H1 (cell line): Measurements from ENCODE around the gene RPA4. TPM values are rescaled to one million over a fixed set of nuclear protein-coding genes. Genes with fewer than 3 reads are reported as not detected.

Experiments
- CTCF ChIA-PET: fragments of 300-600 bp; sonication (Branson Sonifier 250); formaldehyde crosslinking; loops from one replicate; lab custom pipeline; 2021; ENCODE audit not compliant: partially characterized antibody; lab: Charles Lee
- POLR2A ChIA-PET: fragments of 300-600 bp; sonication (Branson Sonifier 250); formaldehyde crosslinking; loops from one replicate; lab custom pipeline; 2021; ENCODE audit warnings: inconsistent platforms; ENCODE audit not compliant: partially characterized antibody; lab: Charles Lee
- DNase-seq, 2 experiments: peaks; one replicate each; pipeline versions ENCODE4 v3.0.0 to v3.0.0-alpha.2; 2010 to 2022; ENCODE audit warnings: low spot score in 2 of 2, low read depth in 1 of 2, mixed read lengths in 1 of 2
- FAIRE-seq: peaks from 2 replicates; lab custom pipeline; 2011; peaks lifted over from hg19 to GRCh38; lab: Jason Lieb, UNC
- H2AFZ ChIP-seq: 2 replicates; pipeline ENCODE4 v1.8.1; 2012; ENCODE audit warnings: low read length, inconsistent platforms
- H2AK5ac ChIP-seq: 2 replicates; pipeline ENCODE4 v1.6.1; 2013; ENCODE audit warnings: low read depth, low read length
- H2BK120ac ChIP-seq: replicated peaks from 2 replicates; pipeline ENCODE3; 2013; ENCODE audit warnings: low read depth, low read length, inconsistent platforms
- H2BK12ac ChIP-seq: 2 replicates; pipeline ENCODE4 v1.6.1; 2013; ENCODE audit warnings: low read depth, low read length
- H2BK15ac ChIP-seq: 2 replicates; pipeline ENCODE4 v1.6.1; 2013; ENCODE audit warnings: low read length
- H2BK20ac ChIP-seq: 2 replicates; pipeline ENCODE4 v1.6.1; 2013; ENCODE audit warnings: low read length
- H2BK5ac ChIP-seq: 2 replicates; pipeline ENCODE4 v1.6.1; 2013; ENCODE audit warnings: low read depth, low read length
- H3K14ac ChIP-seq: 2 replicates; pipeline ENCODE4 v1.6.1; 2013; ENCODE audit warnings: inconsistent platforms; ENCODE audit not compliant: insufficient read length
- H3K18ac ChIP-seq: 2 replicates; pipeline ENCODE4 v1.6.1; 2013; ENCODE audit warnings: low read length; ENCODE audit errors: extremely low read depth
- H3K23ac ChIP-seq: 2 replicates; pipeline ENCODE4 v1.6.1; 2013; ENCODE audit warnings: inconsistent platforms; ENCODE audit not compliant: insufficient read length
- H3K23me2 ChIP-seq: 2 replicates; pipeline ENCODE4 v1.6.1; 2013; ENCODE audit warnings: low read depth, low read length
- H3K27ac ChIP-seq: 2 replicates; pipeline ENCODE4 v1.6.1; 2011; ENCODE audit warnings: low read depth, low read length, inconsistent platforms
- H3K27me3 ChIP-seq, 4 experiments: replicated peaks in 1 of 4; 1 replicate in 1 of 4; 2 replicates in 3 of 4; pipeline versions ENCODE4 v1.6.1 to v1.8.1; 2011 to 2013; ENCODE audit warnings: low read length in 3 of 4, mild to moderate bottlenecking in 3 of 4, inconsistent platforms in 2 of 4, mixed read lengths in 2 of 4, moderate library complexity in 1 of 4; ENCODE audit not compliant: control insufficient read depth in 3 of 4, insufficient read depth in 3 of 4; ENCODE audit errors: extremely low read depth in 1 of 4
- H3K36me3 ChIP-seq, 4 experiments: 2 replicates each; pipeline versions ENCODE4 v1.6.1 to v1.8.1; 2011 to 2013; ENCODE audit warnings: mild to moderate bottlenecking in 4 of 4, low read length in 3 of 4, moderate library complexity in 2 of 4, control low read depth in 1 of 4, inconsistent platforms in 1 of 4; ENCODE audit not compliant: insufficient read depth in 4 of 4, control insufficient read depth in 2 of 4
- H3K4ac ChIP-seq: replicated peaks from 2 replicates; pipeline ENCODE3; 2013; ENCODE audit warnings: low read length, low read depth, mixed read lengths, inconsistent platforms; ENCODE audit not compliant: insufficient read length
- H3K4me1 ChIP-seq, 4 experiments: replicated peaks in 1 of 4; 1 replicate in 1 of 4; 2 replicates in 3 of 4; pipeline versions ENCODE4 v1.6.1 to v1.8.1; 2011 to 2013; ENCODE audit warnings: low read length in 3 of 4, inconsistent platforms in 2 of 4, mixed read lengths in 1 of 4; ENCODE audit not compliant: insufficient read depth in 4 of 4, control insufficient read depth in 3 of 4
- H3K4me2 ChIP-seq, 2 experiments: 2 replicates each; pipeline versions ENCODE4 v1.6.1 to v1.8.1; 2011 to 2013; ENCODE audit warnings: low read depth in 2 of 2, low read length in 2 of 2, control low read depth in 1 of 2, inconsistent platforms in 1 of 2, mild to moderate bottlenecking in 1 of 2; ENCODE audit not compliant: insufficient read depth in 1 of 2
- H3K4me3 ChIP-seq, 4 experiments: fragments of 200-600, 300-600 bp in 1 of 4; sonication (generic), shearing (Covaris generic), sonication (Bioruptor Twin) in 1 of 4; 2 replicates each; pipeline versions ENCODE4 v1.5.1 to v1.8.1; 2011 to 2016; ENCODE audit warnings: low read length in 4 of 4, low read depth in 3 of 4, control low read depth in 2 of 4, inconsistent platforms in 2 of 4, mild to moderate bottlenecking in 2 of 4, mixed read lengths in 1 of 4, moderate library complexity in 1 of 4; ENCODE audit not compliant: insufficient read depth in 2 of 4; ENCODE audit errors: extremely low read depth in 1 of 4
- H3K56ac ChIP-seq: replicated peaks from 2 replicates; pipeline ENCODE3; 2013; ENCODE audit warnings: low read depth, mild to moderate bottlenecking, mixed read lengths, low read length, inconsistent platforms; ENCODE audit not compliant: insufficient read length
- H3K79me1 ChIP-seq: 2 replicates; pipeline ENCODE4 v1.6.1; 2013; ENCODE audit warnings: low read depth, low read length, control low read depth
- H3K79me2 ChIP-seq, 2 experiments: 2 replicates each; pipeline versions ENCODE4 v1.6.1 to v1.8.1; 2012 to 2013; ENCODE audit warnings: low read length in 2 of 2, mild to moderate bottlenecking in 2 of 2, inconsistent platforms in 1 of 2; ENCODE audit not compliant: insufficient read depth in 2 of 2, control insufficient read depth in 1 of 2
- H3K9ac ChIP-seq, 4 experiments: replicated peaks in 1 of 4; 1 replicate in 1 of 4; 2 replicates in 3 of 4; pipeline versions ENCODE4 v1.6.1 to v1.8.1; 2011 to 2013; ENCODE audit warnings: low read depth in 3 of 4, low read length in 3 of 4, control low read depth in 2 of 4, mild to moderate bottlenecking in 2 of 4, moderate library complexity in 2 of 4, inconsistent platforms in 1 of 4; ENCODE audit errors: extremely low read depth in 1 of 4
- H3K9me3 ChIP-seq, 2 experiments: 2 replicates each; pipeline versions ENCODE4 v1.6.1 to v1.8.1; 2012 to 2013; ENCODE audit warnings: mild to moderate bottlenecking in 2 of 2, moderate library complexity in 2 of 2, control low read depth in 1 of 2, inconsistent platforms in 1 of 2, low read depth in 1 of 2, low read length in 1 of 2, mixed read lengths in 1 of 2; ENCODE audit not compliant: insufficient read depth in 2 of 2
- H4K20me1 ChIP-seq, 2 experiments: replicated peaks in 1 of 2; 2 replicates each; pipeline versions ENCODE3 to v1.8.1; 2011 to 2013; ENCODE audit warnings: inconsistent platforms in 2 of 2, low read length in 2 of 2, mild to moderate bottlenecking in 1 of 2; ENCODE audit not compliant: insufficient read depth in 2 of 2, control insufficient read depth in 1 of 2
- H4K5ac ChIP-seq: 2 replicates; pipeline ENCODE4 v1.6.1; 2013; ENCODE audit warnings: low read length, low read depth, mixed read lengths, inconsistent platforms; ENCODE audit not compliant: insufficient read length
- H4K8ac ChIP-seq: 2 replicates; pipeline ENCODE4 v1.8.0; 2013; ENCODE audit warnings: mild to moderate bottlenecking, moderate library complexity, low read length, inconsistent platforms; ENCODE audit not compliant: insufficient read depth; ENCODE audit errors: extremely low read depth
- H4K91ac ChIP-seq: replicated peaks from 2 replicates; pipeline ENCODE3; 2013; ENCODE audit warnings: low read length, mixed read lengths, inconsistent platforms; ENCODE audit not compliant: insufficient read length
- ASH2L ChIP-seq: fragments of 200-600, 300-600 bp; sonication (generic); IDR thresholded peaks from one replicate; pipeline ENCODE4 v1.7.1; 2017; ENCODE audit warnings: low read length
- ATF3 ChIP-seq: IDR thresholded peaks from 2 replicates; pipeline ENCODE4 v1.6.1; 2011; ENCODE audit warnings: low read depth, mild to moderate bottlenecking, low read length; ENCODE audit not compliant: insufficient read depth
- BCL11A ChIP-seq, 2 experiments: IDR thresholded peaks; one replicate each; pipeline ENCODE4 v1.6.1; 2011; ENCODE audit warnings: low read depth in 2 of 2, low read length in 2 of 2, mild to moderate bottlenecking in 2 of 2
- CHD1 ChIP-seq: IDR thresholded peaks from 2 replicates; pipeline ENCODE4 v1.6.1; 2012; ENCODE audit warnings: low read depth, low read length, improper control_type of control experiment
- HDAC2 ChIP-seq, 2 experiments: fragments of 300-600 bp in 1 of 2; sonication (generic) in 1 of 2; IDR thresholded peaks; 2 replicates each; pipeline ENCODE4 v1.6.1; 2011 to 2012; ENCODE audit warnings: low read depth in 2 of 2, low read length in 2 of 2, mild to moderate bottlenecking in 2 of 2, moderate library complexity in 2 of 2, borderline replicate concordance in 1 of 2, inconsistent platforms in 1 of 2
- JUN ChIP-seq: IDR thresholded peaks from 2 replicates; pipeline ENCODE4 v1.6.1; 2011; ENCODE audit warnings: low read depth, mild to moderate bottlenecking, improper control_type of control experiment, low read length
- KDM5A ChIP-seq: fragments of 200-600 bp; IDR thresholded peaks from 2 replicates; pipeline ENCODE4 v1.7.1; 2012; ENCODE audit warnings: mild to moderate bottlenecking, low read length, inconsistent platforms, mixed read lengths
- RXRA ChIP-seq: IDR thresholded peaks from 2 replicates; pipeline ENCODE4 v1.6.1; 2011; ENCODE audit warnings: low read depth, mild to moderate bottlenecking, low read length, moderate library complexity; ENCODE audit not compliant: insufficient read depth
- SIN3A ChIP-seq, 2 experiments: IDR thresholded peaks in 1 of 2; conservative IDR thresholded peaks in 1 of 2; 2 replicates each; pipeline ENCODE4 v1.6.1; 2011 to 2012; ENCODE audit warnings: low read length in 2 of 2, improper control_type of control experiment in 1 of 2, low read depth in 1 of 2, mild to moderate bottlenecking in 1 of 2
- SUZ12 ChIP-seq: fragments of 200-600 bp; sonication (generic); IDR thresholded peaks from 2 replicates; pipeline ENCODE4 v1.6.1; 2012; ENCODE audit warnings: mild to moderate bottlenecking, inconsistent platforms, low read length, moderate library complexity, mixed read lengths
- TAF1 ChIP-seq: IDR thresholded peaks from 2 replicates; pipeline ENCODE4 v1.6.1; 2011; ENCODE audit warnings: mild to moderate bottlenecking, low read depth, low read length
- USF2 ChIP-seq: IDR thresholded peaks from 2 replicates; pipeline ENCODE4 v1.6.1; 2011; ENCODE audit warnings: low read length, improper control_type of control experiment
- YY1 ChIP-seq: IDR thresholded peaks from 2 replicates; pipeline ENCODE4 v1.6.1; 2011; ENCODE audit warnings: low read depth, mild to moderate bottlenecking, low read length
- WGBS, 2 experiments: shearing (Covaris generic) in 1 of 2; methylation state at CpG; one replicate each; pipeline versions ENCODE4 v1.1.6 to v1.1.7; 2013 to 2015; ENCODE audit warnings: low lambda C conversion rate in 2 of 2, mixed read lengths in 2 of 2, inconsistent platforms in 1 of 2, low coverage in 1 of 2, missing lambda C conversion rate in 1 of 2; ENCODE audit not compliant: insufficient replicate concordance in 2 of 2, insufficient coverage in 1 of 2, insufficient read length in 1 of 2; ENCODE audit errors: extremely low coverage in 1 of 2, missing lambda C conversion rate in 1 of 2; 5-methylcytosine and 5-hydroxymethylcytosine counted together
- polyA plus RNA-seq, 7 experiments: library from polyadenylated mRNA; depleted of rRNA in 3 of 7; stranded (reverse) in 5 of 7; unstranded in 2 of 7; fragments of >200 nt in 5 of 7; fragments of 200-250 nt in 2 of 7; gene quantifications; 1 replicate in 5 of 7; 2 replicates in 1 of 7; 4 replicates in 1 of 7; pipeline versions ENCODE4 v1.2.1 to v1.2.3, GENCODE V29; 2011 to 2013; ENCODE audit warnings: missing spikeins in 2 of 7, mixed read lengths in 2 of 7
- total RNA-seq: library from RNA; stranded (reverse); fragmentation: NEBNext Ultra II Directional; extraction: Animal tissue kit (Norgen Biotek cat#: 25700); gene quantifications from 2 replicates; pipeline ENCODE4 v1.2.1, GENCODE V29; 2021

Gene RPA4
- total and polyA plus RNA-seq, 2 of the 8 experiments (the other 6 are each of a cell fraction or from before 2014, with no cell fraction given) = 0.17 to 0.24 TPM

- Histone ChIP-seq H2BK5ac (no peak overlapping the region), H2BK20ac (no peak overlapping the region), H4K5ac (no peak overlapping the region), H3K27me3 (no peaks in the 10 kb centered on the region), H3K9me3 (no peaks in the 10 kb centered on the region), H2AFZ (no peak overlapping the region), H3K18ac (no peak overlapping the region), H2AK5ac (no peak overlapping the region), H4K20me1 (no peaks in the 10 kb centered on the region), H3K14ac (no peak overlapping the region), H3K36me3 (no peaks in the 10 kb centered on the region), H3K23me2 (no peaks in the 10 kb centered on the region), H3K79me2 (no peaks in the 10 kb centered on the region), H3K4ac (no peak overlapping the region), H3K56ac (no peak overlapping the region), H2BK12ac (no peak overlapping the region), H3K79me1 (no peaks in the 10 kb centered on the region), H3K23ac (no peak overlapping the region), H3K4me1 (no peaks in the 10 kb centered on the region), H4K91ac (no peak overlapping the region), H3K4me3 (no peak overlapping the region), H3K9ac (no peak overlapping the region), H2BK15ac (no peak overlapping the region), H2BK120ac (no peak overlapping the region), H3K27ac (no peak overlapping the region), H4K8ac (no peak overlapping the region), H3K4me2 (no peak overlapping the region)
- ChIA-PET CTCF (no interaction called here), POLR2A (no interaction called here)
- FAIRE-seq = no peak
- no peak for DNase-seq
- WGBS, 2 experiments = 85% methylated on average over 4 of the region's 4 CpGs; no CpG with 5 or more reads in 1 of the 2 experiments
- no peak for TF ChIP-seq SIN3A (conservative IDR thresholded peaks at IDR 0.05 in 1 of 2, IDR thresholded peaks at IDR 0.05 in 1 of 2; ENCODE audit: low read depth in 1 of 2, low read length in 2 of 2)
- no peak for TF ChIP-seq YY1
- no peak for TF ChIP-seq TAF1
- no peak for TF ChIP-seq JUN
- TF ChIP-seq ASH2L = no peak
- no peak for TF ChIP-seq BCL11A (IDR thresholded peaks at IDR 0.05; ENCODE audit: low read depth in 2 of 2, low read length in 2 of 2)
- no peak for TF ChIP-seq USF2
- no peak for TF ChIP-seq ATF3
- no peak for TF ChIP-seq SUZ12
- no peak for TF ChIP-seq KDM5A
- no peak for TF ChIP-seq CHD1
- no peak for TF ChIP-seq HDAC2 (IDR thresholded peaks at IDR 0.05; ENCODE audit: borderline replicate concordance in 1 of 2, low read depth in 2 of 2, low read length in 2 of 2)
- no peak for TF ChIP-seq RXRA
Observed at GRCh38 chrX:96919672-96920071, 36.0 kb downstream of the RPA4 start.
